IPS-18c (cell line): Measurements from ENCODE around the gene ARID3B.

Experiments used
- H3K4me3 ChIP-seq: 2 replicates; pipeline ENCODE4 v1.7.0; 2013; ENCODE audit warnings: low read depth, mild to moderate bottlenecking, low read length, moderate library complexity; ENCODE audit not compliant: insufficient read depth
- H3K9me3 ChIP-seq: one replicate; pipeline ENCODE4 v1.6.1; 2013; ENCODE audit warnings: mild to moderate bottlenecking, low read length, moderate library complexity; ENCODE audit not compliant: control insufficient read depth, insufficient read depth

Gene ARID3B

DNA sequence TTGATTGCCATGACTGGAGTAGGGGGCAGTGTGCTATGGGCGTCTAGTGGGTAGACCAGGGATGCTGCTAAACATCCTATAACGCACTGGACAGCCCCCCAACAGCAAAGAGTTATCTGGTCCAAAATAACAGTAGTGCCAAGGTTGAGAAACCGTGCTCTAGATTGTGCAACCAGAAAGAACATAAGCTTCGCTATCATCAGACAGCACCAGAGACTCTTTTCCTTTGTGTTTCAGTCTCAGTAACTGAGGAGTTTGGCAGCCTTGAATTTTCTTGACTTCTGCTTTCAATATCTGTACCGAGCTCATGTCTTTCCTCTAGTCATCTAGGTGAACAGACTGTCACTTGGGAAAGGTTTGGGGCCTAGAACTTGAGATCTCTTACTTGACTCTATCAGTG is 8.8 kb downstream of the ARID3B start:
- H3K4me3 ChIP-seq: no peak overlapping the region
- no peaks in the 10 kb centered on the region for H3K9me3 ChIP-seq

DNA sequence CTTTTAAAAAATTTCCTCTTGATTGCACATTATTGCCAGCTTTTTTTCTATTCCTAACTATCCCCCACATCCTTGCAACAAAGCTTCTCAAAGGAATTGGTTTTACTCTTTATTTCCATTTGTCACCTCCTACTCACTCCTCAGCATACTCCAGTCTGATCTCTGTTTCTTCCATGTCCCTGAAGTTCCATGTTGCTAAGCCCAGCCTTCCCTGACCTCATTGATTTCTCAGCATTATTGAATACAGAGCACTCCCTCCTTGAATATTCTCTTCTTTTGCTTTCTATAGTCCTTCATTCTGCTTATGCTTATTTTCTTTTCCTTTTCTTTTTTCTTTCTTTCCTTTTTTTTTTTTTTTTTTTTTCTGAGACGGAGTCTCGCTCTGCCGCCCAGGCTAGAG is 10.7 kb downstream of the ARID3B start:
- H3K4me3 ChIP-seq: no peak overlapping the region
- no peaks in the 10 kb centered on the region for H3K9me3 ChIP-seq

GRCh38 chr15:74552773-74553441 is 11.9 kb downstream of the ARID3B start:
- H3K4me3 ChIP-seq: no peak overlapping the region
- H3K9me3 ChIP-seq: no peaks in the 10 kb centered on the region

DNA sequence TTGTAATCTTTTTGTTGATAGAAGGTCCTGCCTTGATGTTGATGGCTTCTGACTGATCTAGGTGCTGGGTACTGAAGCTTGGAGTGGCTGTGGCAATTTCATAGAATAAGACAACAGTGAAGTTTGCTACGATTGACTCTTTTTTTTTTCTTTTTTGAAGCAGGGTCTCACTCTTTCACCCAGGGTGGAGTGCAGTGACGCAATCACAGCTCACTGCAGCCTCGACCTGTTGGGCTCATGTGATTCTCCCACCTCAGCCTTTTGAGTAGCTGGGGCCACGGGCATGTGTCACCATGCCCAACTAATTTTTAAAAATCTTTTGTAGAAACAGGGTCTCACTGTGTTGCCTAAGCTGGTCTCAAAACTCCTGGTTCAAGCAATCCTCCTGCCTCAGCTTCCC is 14.2 kb downstream of the ARID3B start:
- H3K4me3 ChIP-seq: no peak overlapping the region
- H3K9me3 ChIP-seq: no peaks in the 10 kb centered on the region

DNA sequence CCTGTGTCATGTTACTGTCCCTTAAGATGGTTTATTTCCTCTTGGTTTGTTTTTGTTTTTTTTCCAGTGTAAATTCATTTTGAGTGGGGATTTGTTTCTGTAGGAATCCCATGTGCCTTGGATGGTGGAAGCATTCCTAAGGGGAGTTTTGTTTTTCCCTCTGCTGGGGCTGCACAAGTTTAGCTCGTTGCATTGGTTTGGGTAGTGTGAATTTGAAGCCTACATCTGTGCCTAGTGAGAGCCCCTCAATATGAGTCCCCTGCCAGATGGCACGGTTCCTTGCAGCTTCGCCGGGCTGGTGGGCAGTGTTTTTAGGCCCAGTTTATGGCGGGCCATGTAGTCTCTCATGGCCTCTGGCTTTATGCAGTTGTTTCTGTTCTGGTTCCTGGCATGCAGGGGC is 17.7 kb downstream of the ARID3B start:
- Histone ChIP-seq H3K9me3 (no peaks in the 10 kb centered on the region), H3K4me3 (no peak overlapping the region)

- H3K9me3 ChIP-seq: no peaks in the 10 kb centered on the region
- H3K4me3 ChIP-seq: no peak overlapping the region
Measured at GRCh38 chr15:74563442-74563841, 22.4 kb downstream of the ARID3B start.

DNA sequence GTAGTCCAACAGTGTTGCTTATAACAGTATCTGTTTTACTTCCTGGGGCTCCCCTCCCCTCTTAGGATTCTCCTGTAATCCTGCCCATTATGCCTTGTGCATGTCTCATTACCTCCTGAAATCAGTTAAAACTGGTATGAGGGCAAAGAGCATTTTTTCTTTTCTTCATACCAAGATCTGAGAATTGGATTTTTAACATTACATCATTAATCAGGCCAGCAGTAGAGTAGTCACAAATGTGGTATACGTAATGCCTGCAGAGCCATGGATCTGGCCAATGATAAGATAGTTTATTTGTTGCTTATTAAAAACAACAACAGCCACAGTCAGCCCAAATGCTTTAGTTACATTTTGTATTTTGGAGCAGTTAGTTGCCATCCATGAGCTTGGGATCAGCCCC is 23.2 kb downstream of the ARID3B start:
- Histone ChIP-seq H3K4me3 (no peak overlapping the region), H3K9me3 (no peaks in the 10 kb centered on the region)

- Histone ChIP-seq H3K9me3 (no peaks in the 10 kb centered on the region), H3K4me3 (no peak overlapping the region)
Measured at GRCh38 chr15:74565381-74566085, 24.5 kb downstream of the ARID3B start.

GRCh38 chr15:74568594-74568993 is 27.6 kb downstream of the ARID3B start:
- Histone ChIP-seq H3K4me3 (no peak overlapping the region; the same call in 1 of the 2 replicates), H3K9me3 (no peaks in the 10 kb centered on the region)

DNA sequence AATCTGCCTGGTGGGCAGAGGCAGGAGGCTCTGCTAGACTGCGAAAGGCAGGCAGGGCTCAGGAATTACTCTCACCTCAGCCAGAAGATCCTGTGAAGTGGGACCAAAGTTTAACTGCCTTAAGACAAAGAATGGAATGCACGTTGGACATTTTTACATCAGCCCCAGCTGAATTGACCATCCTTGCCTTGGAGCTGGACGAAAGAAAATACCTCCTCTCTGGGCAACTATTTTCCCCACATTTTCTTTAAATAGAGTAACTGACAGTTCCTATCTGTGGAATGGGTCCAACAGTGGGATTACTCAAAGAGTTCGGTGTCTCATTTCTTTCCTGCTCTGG is 28.7 kb downstream of the ARID3B start:
- H3K9me3 ChIP-seq: no peaks in the 10 kb centered on the region

DNA sequence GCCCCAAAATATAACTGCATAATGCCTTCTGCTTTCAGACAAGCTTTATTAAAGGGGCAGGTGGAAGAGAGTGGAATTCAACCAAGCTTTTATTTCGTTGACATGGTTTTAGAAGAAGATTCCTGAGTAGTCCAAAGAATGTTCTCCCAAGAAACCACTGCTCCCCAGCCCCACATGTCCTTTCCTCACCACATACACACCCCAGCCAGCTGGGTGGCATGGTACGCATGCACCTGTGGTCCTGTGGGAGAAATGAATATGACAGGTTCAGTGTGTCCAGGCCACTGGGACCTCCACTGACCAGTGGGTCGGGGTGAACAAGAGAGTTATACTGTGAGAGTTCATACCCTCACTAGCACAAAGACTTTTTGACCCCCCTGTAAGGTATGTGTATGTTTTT is 30.2 kb downstream of the ARID3B start:
- Histone ChIP-seq H3K9me3 (no peaks in the 10 kb centered on the region), H3K4me3 (no peak overlapping the region)

More for the DNA sequence above, 28.7 kb downstream of the ARID3B start:
- no peak overlapping the region for H3K4me3 ChIP-seq

- no peaks in the 10 kb centered on the region for H3K9me3 ChIP-seq
- no peak overlapping the region for H3K4me3 ChIP-seq
Measured at GRCh38 chr15:74573987-74574386, 33.0 kb downstream of the ARID3B start.

GRCh38 chr15:74578496-74578994 is 37.5 kb downstream of the ARID3B start:
- Histone ChIP-seq H3K9me3 (no peaks in the 10 kb centered on the region), H3K4me3 (no peak overlapping the region)

- no peaks in the 10 kb centered on the region for H3K9me3 ChIP-seq
- no peak overlapping the region for H3K4me3 ChIP-seq
Measured at GRCh38 chr15:74579001-74579400, 38.0 kb downstream of the ARID3B start.

GRCh38 chr15:74580538-74581350 is 39.7 kb downstream of the ARID3B start:
- H3K4me3 ChIP-seq: no peak overlapping the region
- no peaks in the 10 kb centered on the region for H3K9me3 ChIP-seq

GRCh38 chr15:74584204-74584603 is 43.2 kb downstream of the ARID3B start:
- Histone ChIP-seq H3K9me3 (no peaks in the 10 kb centered on the region), H3K4me3 (no peak overlapping the region)

- no peak overlapping the region for H3K4me3 ChIP-seq
- no peaks in the 10 kb centered on the region for H3K9me3 ChIP-seq
Measured at GRCh38 chr15:74584779-74585178, 43.8 kb downstream of the ARID3B start.

DNA sequence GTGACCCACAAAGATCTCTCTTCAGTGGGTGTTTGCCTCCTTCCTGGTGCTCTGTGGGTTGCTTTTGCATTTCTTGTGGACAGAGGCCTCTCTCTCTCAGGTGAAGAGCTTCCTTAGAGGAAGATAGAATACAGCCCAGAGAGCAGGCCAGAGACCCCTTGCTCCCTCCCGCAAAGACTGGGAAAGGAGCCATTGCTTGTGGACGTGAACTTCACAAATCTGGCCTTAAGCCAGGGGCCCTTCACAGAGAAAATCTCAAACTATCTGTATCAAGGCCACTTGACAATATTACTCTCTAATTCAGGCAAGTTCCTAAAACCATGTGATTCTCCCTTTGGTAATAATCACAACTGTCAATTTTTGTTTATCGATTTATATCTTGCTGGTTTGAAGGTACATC is 44.2 kb downstream of the ARID3B start:
- Histone ChIP-seq H3K9me3 (no peaks in the 10 kb centered on the region), H3K4me3 (no peak overlapping the region)
